Measurements from ENCODE around the gene AAMDC. TPM values are rescaled to one million over a fixed set of nuclear protein-coding genes. Genes with fewer than 3 reads are reported as not detected.
"Not testable (repeated sequence)": the region's sequence is repeated elsewhere in the genome, so short reads cannot be mapped to it uniquely, and the experiment has no call there.

AAMDC gene
- total and polyA plus RNA-seq, 10 donors, result 9.5 to 37.2 (median 22.0) TPM

DNA sequence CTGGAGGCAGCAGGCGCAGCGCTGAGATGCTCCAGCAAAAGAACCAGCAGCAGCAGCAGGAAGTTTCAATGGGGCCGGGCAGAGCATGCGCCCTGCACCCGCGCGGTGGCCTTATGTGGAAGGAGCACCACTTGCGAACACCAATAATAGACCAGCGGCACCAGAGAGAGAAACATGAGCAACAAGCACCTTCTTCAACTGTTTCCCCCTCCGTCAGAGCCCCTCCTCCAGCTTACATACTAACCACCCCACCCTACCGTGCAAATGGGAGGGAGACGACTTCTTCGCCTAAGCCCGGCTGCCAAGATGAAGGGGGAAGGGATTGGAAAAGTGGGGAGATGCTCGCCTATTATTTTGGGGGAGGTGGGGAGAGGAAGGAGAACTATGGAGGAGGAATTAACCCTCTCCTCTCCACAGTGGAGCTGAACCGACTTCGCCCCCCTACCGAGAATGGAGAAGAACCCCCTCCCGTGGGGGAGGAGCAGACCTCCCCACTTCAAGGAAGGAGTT, 1.5 kb upstream of the AAMDC start:
- no peaks in the 10 kb centered on the region for H3K27me3 ChIP-seq (replicated peaks in 1 of 7)
- DNase-seq, result peak; percentile 96
- peaks cover 0 to 8% (median 7%) of the 10 kb centered on the region in 8 donors for H3K9me3 ChIP-seq
- peak overlapping the region; percentile 97 to 100 (median 99) for H3K4me3 ChIP-seq
- 0 to 1% (median 1%) methylated on average over 19 of the region's 19 CpGs for WGBS, 5 donors
- peaks cover 14 to 81% (median 52%) of the 10 kb centered on the region in 6 donors for H3K4me1 ChIP-seq
- no peaks in the 10 kb centered on the region for H3K36me3 ChIP-seq
- TF ChIP-seq POLR2AphosphoS5 (IDR thresholded peaks at IDR 0.05) (peak; percentile 81 to 93 (median 91)), POLR2A (IDR thresholded peaks at IDR 0.05) (peak in 1 of 3 donors; percentile 73)
- TF ChIP-seq, protein P1, sequence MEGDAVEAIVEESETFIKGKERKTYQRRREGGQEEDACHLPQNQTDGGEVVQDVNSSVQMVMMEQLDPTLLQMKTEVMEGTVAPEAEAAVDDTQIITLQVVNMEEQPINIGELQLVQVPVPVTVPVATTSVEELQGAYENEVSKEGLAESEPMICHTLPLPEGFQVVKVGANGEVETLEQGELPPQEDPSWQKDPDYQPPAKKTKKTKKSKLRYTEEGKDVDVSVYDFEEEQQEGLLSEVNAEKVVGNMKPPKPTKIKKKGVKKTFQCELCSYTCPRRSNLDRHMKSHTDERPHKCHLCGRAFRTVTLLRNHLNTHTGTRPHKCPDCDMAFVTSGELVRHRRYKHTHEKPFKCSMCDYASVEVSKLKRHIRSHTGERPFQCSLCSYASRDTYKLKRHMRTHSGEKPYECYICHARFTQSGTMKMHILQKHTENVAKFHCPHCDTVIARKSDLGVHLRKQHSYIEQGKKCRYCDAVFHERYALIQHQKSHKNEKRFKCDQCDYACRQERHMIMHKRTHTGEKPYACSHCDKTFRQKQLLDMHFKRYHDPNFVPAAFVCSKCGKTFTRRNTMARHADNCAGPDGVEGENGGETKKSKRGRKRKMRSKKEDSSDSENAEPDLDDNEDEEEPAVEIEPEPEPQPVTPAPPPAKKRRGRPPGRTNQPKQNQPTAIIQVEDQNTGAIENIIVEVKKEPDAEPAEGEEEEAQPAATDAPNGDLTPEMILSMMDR (IDR thresholded peaks at IDR 0.05 in 8 of 11, conservative IDR thresholded peaks at IDR 0.05 in 3 of 11), result peak in 8 of 11 experiments; percentile 15 to 56 (median 40)
- peak overlapping the region; percentile 89 to 99 (median 98) for H3K27ac ChIP-seq
- intact Hi-C loops (cut with DNase I; ENCODE audit: low total_unique reads), result no loop called here

DNA sequence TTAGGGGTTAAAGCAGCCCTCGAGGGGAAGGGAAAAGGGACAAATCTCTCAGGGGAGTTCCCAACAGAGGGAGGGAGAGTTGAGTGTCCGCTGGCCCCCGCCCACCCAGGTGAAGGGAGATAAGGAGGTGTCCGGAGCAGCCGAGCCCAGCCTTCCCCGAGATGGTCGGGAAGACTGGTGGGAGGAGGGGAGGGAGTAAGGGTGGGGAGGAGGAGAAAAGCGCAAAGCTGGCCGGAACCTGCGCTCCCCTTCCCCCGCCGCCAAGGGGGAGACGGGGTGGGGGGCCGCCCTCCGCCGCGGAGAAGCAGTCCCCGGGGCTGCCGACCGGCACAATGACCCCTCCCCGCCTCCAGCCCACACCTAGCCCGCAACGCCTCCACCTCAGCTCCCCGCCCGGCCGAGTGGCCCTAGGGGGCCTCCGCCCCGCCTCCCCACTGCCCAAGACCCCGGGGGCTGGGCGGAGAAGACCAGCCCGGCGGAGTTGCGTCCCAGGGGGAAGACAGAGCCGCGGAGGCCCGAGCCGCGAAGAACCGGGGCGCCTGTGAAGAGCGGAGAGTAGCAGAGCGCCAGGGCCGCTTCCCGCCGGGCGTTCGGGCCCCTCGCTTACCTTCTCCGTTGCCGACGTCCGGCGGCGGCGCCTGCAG, 901 bp upstream of the AAMDC start:
- no peak for DNase-seq
- H3K4me1 ChIP-seq, result peaks cover 14 to 77% (median 51%) of the 10 kb centered on the region in 6 donors
- peaks cover 0 to 3% (median 1%) of the 10 kb centered on the region in 8 donors for H3K9me3 ChIP-seq
- peak overlapping the region; percentile 89 to 99 (median 98) for H3K27ac ChIP-seq
- peak overlapping the region; percentile 97 to 100 (median 99) for H3K4me3 ChIP-seq
- 0 to 1% (median 1%) methylated on average over 36 to 50 of the region's 55 CpGs for WGBS, 5 donors
- TF ChIP-seq POLR2A (IDR thresholded peaks at IDR 0.05), result no peak
- TF ChIP-seq, protein P1 (IDR thresholded peaks at IDR 0.05 in 8 of 11, conservative IDR thresholded peaks at IDR 0.05 in 3 of 11), result no peak
- no peak for TF ChIP-seq POLR2AphosphoS5 (IDR thresholded peaks at IDR 0.05)
- H3K27me3 ChIP-seq (replicated peaks in 1 of 7), result no peaks in the 10 kb centered on the region
- intact Hi-C loops (cut with DNase I; ENCODE audit: low total_unique reads), result loop anchor here (5.0 kb wide), 1 partner anchor 177 kb away; no protein-coding TSS in a partner anchor
- H3K36me3 ChIP-seq, result no peaks in the 10 kb centered on the region

DNA sequence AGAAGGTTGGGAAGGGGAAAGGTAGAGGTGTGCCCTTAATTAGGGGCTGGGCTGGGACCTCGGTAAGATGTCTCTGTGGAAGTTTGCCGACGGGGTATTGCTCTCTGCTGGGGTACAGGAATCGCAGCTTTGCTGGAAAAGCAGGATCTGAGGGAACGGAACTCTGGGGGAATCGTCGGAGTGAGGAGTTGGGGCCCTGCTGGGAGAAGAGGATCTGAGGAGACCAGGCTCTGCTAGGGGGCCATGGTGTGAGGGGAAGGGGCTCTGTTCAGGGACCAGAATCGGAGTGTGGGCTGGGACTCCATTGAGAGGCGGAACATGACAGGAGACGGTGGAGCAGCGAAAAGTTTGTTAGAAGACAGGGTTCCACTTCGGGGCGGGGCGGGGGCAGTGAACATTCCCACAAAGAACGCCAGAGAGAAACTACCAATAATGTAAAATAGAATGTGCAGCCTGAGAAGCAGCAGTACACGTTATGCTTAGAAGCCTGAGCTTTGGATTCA, 456 bp downstream of the AAMDC start:
- H3K36me3 ChIP-seq, result no peaks in the 10 kb centered on the region
- H3K27ac ChIP-seq, result peak overlapping the region; percentile 44 to 99 (median 98)
- H3K9me3 ChIP-seq, result no peaks in the 10 kb centered on the region
- 1 to 2% (median 2%) methylated on average over 16 of the region's 16 CpGs for WGBS, 5 donors
- intact Hi-C loops (cut with DNase I; ENCODE audit: low total_unique reads), result loop anchor here (5.0 kb wide), 1 partner anchor 176 kb away; no protein-coding TSS in a partner anchor
- DNase-seq, result peak; percentile 81
- no peaks in the 10 kb centered on the region for H3K27me3 ChIP-seq (replicated peaks in 1 of 7)
- H3K4me3 ChIP-seq, result peak overlapping the region; percentile 97 to 100 (median 99)
- TF ChIP-seq POLR2AphosphoS5 (IDR thresholded peaks at IDR 0.05) (no peak), POLR2A (IDR thresholded peaks at IDR 0.05) (no peak)
- TF ChIP-seq, protein P1 (IDR thresholded peaks at IDR 0.05 in 8 of 11, conservative IDR thresholded peaks at IDR 0.05 in 3 of 11), result no peak
- H3K4me1 ChIP-seq, result peaks cover 14 to 64% (median 45%) of the 10 kb centered on the region in 6 donors

DNA sequence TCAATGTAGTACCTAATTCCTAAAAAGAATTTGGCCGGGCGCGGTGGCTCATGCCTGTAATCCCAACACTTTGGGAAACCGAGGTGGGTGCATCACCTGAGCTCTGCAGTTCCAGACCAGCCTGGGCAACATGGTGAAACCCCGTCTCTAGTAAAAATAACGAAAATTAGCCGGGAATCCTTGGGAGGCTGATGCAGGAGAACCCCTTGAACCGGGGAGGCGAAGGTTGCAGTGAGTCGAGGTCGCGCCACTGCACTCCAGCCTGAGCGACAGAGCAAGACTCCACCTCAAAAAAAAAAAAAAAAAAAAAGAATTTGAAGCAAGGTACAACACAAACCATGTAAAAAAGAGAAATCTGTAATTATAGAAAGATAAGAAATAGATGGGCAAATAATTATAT, 1.2 kb downstream of the AAMDC start:
- intact Hi-C loops (cut with DNase I; ENCODE audit: low total_unique reads), result loop anchor here (5.0 kb wide), 1 partner anchor 175 kb away; no protein-coding TSS in a partner anchor
- Histone ChIP-seq H3K4me1 (peaks cover 14 to 57% (median 41%) of the 10 kb centered on the region in 6 donors), H3K4me3 (peak overlapping the region in 6 of 8 donors; percentile 97 to 100 (median 99))
- not testable (repeated sequence) for H3K36me3 ChIP-seq; DNase-seq; H3K27me3 ChIP-seq (replicated peaks in 1 of 7); H3K9me3 ChIP-seq; H3K27ac ChIP-seq
- 63 to 87% (median 82%) methylated on average over 13 of the region's 13 CpGs for WGBS, 5 donors
